ENCODE measurements around the gene CTNNA2. TPM values are rescaled to one million over a fixed set of nuclear protein-coding genes. Genes with fewer than 3 reads are reported as not detected.
"Not testable (repeated sequence)": the region's sequence is repeated elsewhere in the genome, so short reads cannot be mapped to it uniquely, and the experiment has no call there.

CTNNA2 gene
- total RNA-seq, 1 donor from 2014 or later = not detected

- ATAC-seq (no peak), DNase-seq (ENCODE audit: missing footprints) (no peak)
- intact Hi-C loops (cut with DNase I) = no loop called here
Observed at GRCh38 chr2:80028584-80028983, 515.7 kb downstream of the CTNNA2 start.

GRCh38 chr2:80030135-80030534, 517.3 kb downstream of the CTNNA2 start:
- intact Hi-C loops (cut with DNase I) = no loop called here
- DNase-seq (ENCODE audit: missing footprints) (no peak), ATAC-seq (no peak)

GRCh38 chr2:80032684-80033083, 519.8 kb downstream of the CTNNA2 start:
- DNase-seq (ENCODE audit: missing footprints); ATAC-seq; intact Hi-C loops (cut with DNase I): not testable (repeated sequence)

DNA sequence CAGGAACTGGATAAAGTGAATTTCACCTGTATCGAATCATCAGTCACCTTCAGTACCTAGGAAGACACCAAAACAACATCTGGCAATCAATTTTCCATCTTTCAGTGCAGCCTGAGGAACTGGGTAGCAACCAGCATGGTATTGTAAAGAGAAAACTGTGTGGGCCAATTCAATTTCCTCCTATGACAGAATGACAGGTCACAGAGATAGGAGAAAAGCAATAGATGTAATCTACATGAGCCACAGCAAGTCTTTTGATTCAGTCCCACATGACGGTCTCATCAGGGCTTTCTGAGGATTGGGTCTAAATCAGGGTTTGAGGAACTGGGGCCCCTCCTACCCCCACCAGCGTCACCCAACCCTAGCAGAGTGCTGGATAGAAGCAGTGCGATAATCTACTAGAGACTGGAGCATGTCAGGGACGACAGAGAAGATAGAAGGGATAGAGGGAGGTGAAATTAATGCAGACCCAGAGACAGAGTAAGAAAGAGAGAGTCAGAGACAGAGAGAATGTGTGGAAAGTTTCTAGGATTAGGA, 523.0 kb downstream of the CTNNA2 start:
- intact Hi-C loops (cut with DNase I) = no loop called here
- DNase-seq (ENCODE audit: missing footprints) = no peak
- no peak for ATAC-seq

- ATAC-seq (no peak), DNase-seq (ENCODE audit: missing footprints) (no peak)
- intact Hi-C loops (cut with DNase I) = no loop called here
Observed at GRCh38 chr2:80037310-80037709, 524.5 kb downstream of the CTNNA2 start.

DNA sequence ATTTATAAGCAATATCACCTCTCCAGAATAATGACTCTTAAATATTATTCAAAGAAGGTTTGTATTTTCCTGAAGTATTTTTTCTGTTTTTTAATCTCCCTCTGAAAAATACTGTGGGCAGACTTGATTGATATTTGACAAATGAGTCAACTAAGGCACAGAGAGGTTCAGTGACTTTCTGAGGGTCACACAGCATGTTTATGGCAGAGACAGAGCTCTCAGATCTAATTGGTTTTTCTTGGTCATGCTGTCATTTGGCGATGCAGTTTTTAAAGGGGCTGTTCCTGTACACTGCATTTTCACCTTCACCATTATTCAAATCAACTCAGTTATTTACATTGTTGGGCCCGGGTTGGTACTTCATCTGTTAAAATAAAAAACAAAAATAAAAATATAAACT, 527.4 kb downstream of the CTNNA2 start:
- intact Hi-C loops (cut with DNase I) = no loop called here
- no peak for ATAC-seq

DNA sequence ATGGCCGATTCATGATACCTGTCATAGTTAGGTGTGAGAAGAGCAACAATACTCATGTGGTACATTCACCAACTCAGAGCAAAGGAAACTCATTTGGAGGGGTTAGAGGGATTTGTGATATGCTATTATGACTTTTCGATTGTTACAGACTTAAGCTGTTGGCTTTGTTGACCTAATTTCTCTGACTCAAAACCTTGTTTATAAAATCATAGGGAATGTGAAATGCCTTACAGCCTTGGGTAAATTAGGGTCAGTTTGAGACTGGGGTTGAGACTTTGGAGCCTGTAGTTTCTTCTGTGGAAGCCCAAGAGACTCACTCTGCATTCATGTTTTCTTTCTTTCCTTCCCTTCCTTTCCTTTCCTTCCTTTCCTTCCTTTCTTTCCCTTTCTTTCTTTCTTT, 529.8 kb downstream of the CTNNA2 start:
- ATAC-seq (no peak), DNase-seq (ENCODE audit: missing footprints) (no peak)
- intact Hi-C loops (cut with DNase I) = no loop called here

More for the DNA sequence above, 527.4 kb downstream of the CTNNA2 start:
- DNase-seq (ENCODE audit: missing footprints) = no peak

- intact Hi-C loops (cut with DNase I) = no loop called here
- no peak for ATAC-seq
- DNase-seq (ENCODE audit: missing footprints) = no peak
Observed at GRCh38 chr2:80048296-80048695, 535.4 kb downstream of the CTNNA2 start.

- no peak for DNase-seq (ENCODE audit: missing footprints)
- no peak for ATAC-seq
- intact Hi-C loops (cut with DNase I) = no loop called here
Observed at GRCh38 chr2:80050246-80050645, 537.4 kb downstream of the CTNNA2 start.

GRCh38 chr2:80053522-80054345, 540.9 kb downstream of the CTNNA2 start:
- DNase-seq (ENCODE audit: missing footprints) (no peak), ATAC-seq (no peak)
- intact Hi-C loops (cut with DNase I) = no loop called here

GRCh38 chr2:80054346-80054675, 541.5 kb downstream of the CTNNA2 start:
- no peak for DNase-seq (ENCODE audit: missing footprints)
- no peak for ATAC-seq
- intact Hi-C loops (cut with DNase I) = no loop called here

DNA sequence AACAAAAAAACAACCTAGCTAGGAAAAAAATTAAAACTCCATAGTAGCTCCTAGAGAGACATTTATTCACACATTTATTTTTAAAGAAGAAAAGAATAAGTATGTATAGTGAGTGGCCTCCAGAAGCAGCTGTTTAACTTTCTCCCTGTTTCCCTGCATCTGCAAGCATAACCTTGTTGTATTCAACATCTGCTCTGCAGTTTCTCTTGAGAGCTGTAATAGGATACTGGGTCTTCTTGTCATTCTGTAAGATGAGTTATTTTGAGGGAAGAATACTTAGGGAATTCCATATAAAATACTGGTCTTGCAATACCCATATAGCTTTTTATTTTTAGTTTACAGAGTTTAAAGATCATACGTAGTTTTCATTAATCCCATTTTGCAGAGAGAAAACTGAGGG, 545.1 kb downstream of the CTNNA2 start:
- intact Hi-C loops (cut with DNase I) = no loop called here
- DNase-seq (ENCODE audit: missing footprints) (no peak), ATAC-seq (no peak)

GRCh38 chr2:80058562-80058961, 545.7 kb downstream of the CTNNA2 start:
- intact Hi-C loops (cut with DNase I) = no loop called here
- ATAC-seq = no peak
- no peak for DNase-seq (ENCODE audit: missing footprints)

- DNase-seq (ENCODE audit: missing footprints) (no peak), ATAC-seq (no peak)
- intact Hi-C loops (cut with DNase I) = no loop called here
Observed at GRCh38 chr2:80059447-80059846, 546.6 kb downstream of the CTNNA2 start.

- no peak for ATAC-seq
- intact Hi-C loops (cut with DNase I) = no loop called here
- DNase-seq (ENCODE audit: missing footprints) = no peak
Observed at GRCh38 chr2:80061881-80062280, 549.0 kb downstream of the CTNNA2 start.

DNA sequence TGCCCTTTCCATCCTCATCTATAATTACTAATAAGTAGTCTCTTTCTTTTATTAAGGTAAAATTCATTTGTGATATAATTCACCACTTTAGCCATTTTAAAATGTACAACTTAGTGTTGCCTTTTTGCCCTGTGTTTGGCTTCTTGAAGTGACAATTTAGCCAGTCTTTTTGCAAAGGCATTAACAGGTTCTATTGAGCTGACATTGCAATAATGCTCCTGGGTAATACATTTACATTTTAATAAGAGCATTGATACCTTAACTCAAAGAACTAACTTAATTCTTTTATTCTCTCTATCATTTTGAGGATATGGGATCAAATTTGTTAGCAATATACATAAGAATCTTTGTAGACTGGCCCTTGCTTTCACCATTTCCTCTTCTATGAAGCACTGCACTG, 549.4 kb downstream of the CTNNA2 start:
- intact Hi-C loops (cut with DNase I) = no loop called here
- ATAC-seq (no peak), DNase-seq (ENCODE audit: missing footprints) (no peak)

- ATAC-seq = peak; percentile 72
- no peak for DNase-seq (ENCODE audit: missing footprints)
- intact Hi-C loops (cut with DNase I) = no loop called here
Observed at GRCh38 chr2:80068038-80068731, 555.3 kb downstream of the CTNNA2 start.

DNA sequence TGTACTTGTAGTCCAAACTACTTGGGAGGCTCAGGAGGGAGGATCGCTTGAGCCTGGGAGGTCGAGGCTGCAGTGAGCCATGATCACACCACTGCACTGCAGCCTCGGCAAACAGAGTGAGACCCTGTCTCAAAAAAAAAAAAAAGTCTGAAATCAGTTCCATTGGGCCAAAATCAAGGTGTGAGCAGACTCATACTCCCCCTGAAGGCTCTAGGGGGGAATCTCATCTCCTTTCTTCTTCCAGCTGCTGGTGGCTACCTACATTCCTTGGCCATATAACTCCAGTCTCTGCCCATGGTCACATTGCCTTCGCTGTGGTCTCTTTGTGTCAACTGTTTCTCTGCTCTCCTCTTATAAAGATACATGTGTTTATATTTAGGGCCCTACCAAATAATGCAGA, 557.7 kb downstream of the CTNNA2 start:
- DNase-seq (ENCODE audit: missing footprints) = no peak
- intact Hi-C loops (cut with DNase I) = loop anchor here (5.0 to 10.0 kb wide), 3 partner anchors 167 to 427 kb away; no protein-coding TSS in a partner anchor
- ATAC-seq = no peak

DNA sequence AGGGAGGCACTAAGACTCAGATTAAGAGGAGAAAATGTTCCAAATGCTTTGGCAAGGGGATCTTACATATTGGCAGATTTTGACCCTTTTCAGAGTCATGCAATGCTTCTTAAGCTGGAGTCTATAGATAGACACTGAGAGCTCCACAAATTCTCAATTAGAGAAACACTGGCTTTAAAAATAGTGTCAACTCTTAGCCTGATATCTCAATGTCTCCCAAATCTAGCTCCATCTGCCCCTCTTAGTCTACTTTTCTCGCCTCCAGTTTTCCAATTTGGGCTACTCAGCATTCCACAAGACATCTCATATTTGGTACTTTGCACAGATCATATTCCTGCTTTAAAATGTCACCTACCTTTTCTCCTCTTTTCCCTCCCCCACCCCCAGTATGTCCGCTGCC, 559.1 kb downstream of the CTNNA2 start:
- intact Hi-C loops (cut with DNase I) = loop anchor here (5.0 to 10.0 kb wide), 3 partner anchors 165 to 425 kb away; no protein-coding TSS in a partner anchor
- ATAC-seq (no peak), DNase-seq (ENCODE audit: missing footprints) (no peak)

GRCh38 chr2:80073134-80073561, 560.3 kb downstream of the CTNNA2 start:
- ATAC-seq (peak; percentile 48), DNase-seq (ENCODE audit: missing footprints) (no peak)
- intact Hi-C loops (cut with DNase I) = loop anchor here (5.0 to 10.0 kb wide), 3 partner anchors 164 to 424 kb away; no protein-coding TSS in a partner anchor
